GM23338 (cell line): ENCODE measurements around the gene MAPK14. TPM values are rescaled to one million over a fixed set of nuclear protein-coding genes. Genes with fewer than 3 reads are reported as not detected.

Experiments
- ETS1 ChIP-seq: IDR thresholded peaks from 2 replicates; pipeline ENCODE4 v1.6.1; 2016; ENCODE audit warnings: antibody characterized with exemption
- EZH2 ChIP-seq: fragments of 200-600 bp; sonication (generic); IDR thresholded peaks from one replicate; pipeline ENCODE4 v1.8.0; 2017; ENCODE audit warnings: antibody characterized with exemption, mild to moderate bottlenecking, low read depth; ENCODE audit not compliant: unreplicated experiment
- POLR2AphosphoS5 ChIP-seq: IDR thresholded peaks from 2 replicates; pipeline ENCODE4 v1.6.1; 2016; ENCODE audit warnings: antibody characterized with exemption, low read depth
- REST ChIP-seq: IDR thresholded peaks from one replicate; pipeline ENCODE4 v1.6.1; 2018; ENCODE audit warnings: antibody characterized with exemption; ENCODE audit not compliant: unreplicated experiment
- ZNF331 ChIP-seq: fragments of 250-450 bp; sonication (Bioruptor Pico); IDR thresholded peaks from 2 replicates; pipeline ENCODE4 v1.5.0; 2020; ENCODE audit warnings: low read depth, mild to moderate bottlenecking, moderate library complexity
- ZNF462 ChIP-seq: fragments of 250-450 bp; sonication (Bioruptor Pico); IDR thresholded peaks from 2 replicates; pipeline ENCODE4 v1.5.0; 2020; ENCODE audit warnings: mild to moderate bottlenecking, moderate library complexity
- polyA plus RNA-seq: library from polyadenylated mRNA; unstranded; fragments of >200 nt; fragmentation: Nextera tagmentation; extraction: Ambion mirVana; gene quantifications from 2 replicates; pipeline ENCODE4 v1.2.1, GENCODE V29; 2016
- total RNA-seq: library from RNA; depleted of rRNA; stranded (reverse); fragments of >200 nt; shearing (Covaris generic); gene quantifications from 2 replicates; pipeline ENCODE4 v1.2.3, GENCODE V29; 2014
- TF ChIP-seq, protein P1 (sequence below), 2 experiments: fragments of 200-600 bp in 1 of 2; sonication (generic) in 1 of 2; conservative IDR thresholded peaks; 2 replicates each; pipeline versions ENCODE4 v1.5.1 to v1.6.1; 2016 to 2017; ENCODE audit warnings: antibody characterized with exemption in 2 of 2, low read depth in 2 of 2, mild to moderate bottlenecking in 2 of 2, moderate library complexity in 1 of 2

The MAPK14 gene
- total and polyA plus RNA-seq, 2 experiments from 2014 or later: 8.8 to 44.5 TPM

DNA sequence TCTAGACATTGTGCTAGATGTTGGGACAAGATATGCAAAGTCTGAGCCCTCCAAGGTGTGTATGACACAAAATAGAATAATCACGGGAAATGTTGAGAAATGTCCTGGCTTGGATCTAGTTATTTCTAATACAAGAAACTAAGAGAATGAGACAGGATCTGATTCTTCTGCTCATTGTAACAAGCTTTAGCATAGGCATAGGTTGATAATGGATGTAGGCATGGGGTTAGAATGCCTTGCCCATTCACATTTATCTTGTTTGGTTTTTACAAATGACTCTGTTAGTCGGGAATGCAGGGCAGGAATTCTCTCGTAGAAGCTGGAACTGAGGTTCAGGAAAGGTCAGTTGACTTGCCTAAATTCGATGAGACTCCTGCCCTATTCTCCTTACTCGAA is 1.7 kb upstream of the MAPK14 start (continued):
- TF ChIP-seq ZNF462 (CRISPR knock-in tag): no peak
- TF ChIP-seq ETS1: no peak
- TF ChIP-seq POLR2AphosphoS5: no peak
- TF ChIP-seq EZH2: no peak
- TF ChIP-seq REST: no peak
- no peak for TF ChIP-seq ZNF331 (CRISPR knock-in tag)
- TF ChIP-seq, protein P1, sequence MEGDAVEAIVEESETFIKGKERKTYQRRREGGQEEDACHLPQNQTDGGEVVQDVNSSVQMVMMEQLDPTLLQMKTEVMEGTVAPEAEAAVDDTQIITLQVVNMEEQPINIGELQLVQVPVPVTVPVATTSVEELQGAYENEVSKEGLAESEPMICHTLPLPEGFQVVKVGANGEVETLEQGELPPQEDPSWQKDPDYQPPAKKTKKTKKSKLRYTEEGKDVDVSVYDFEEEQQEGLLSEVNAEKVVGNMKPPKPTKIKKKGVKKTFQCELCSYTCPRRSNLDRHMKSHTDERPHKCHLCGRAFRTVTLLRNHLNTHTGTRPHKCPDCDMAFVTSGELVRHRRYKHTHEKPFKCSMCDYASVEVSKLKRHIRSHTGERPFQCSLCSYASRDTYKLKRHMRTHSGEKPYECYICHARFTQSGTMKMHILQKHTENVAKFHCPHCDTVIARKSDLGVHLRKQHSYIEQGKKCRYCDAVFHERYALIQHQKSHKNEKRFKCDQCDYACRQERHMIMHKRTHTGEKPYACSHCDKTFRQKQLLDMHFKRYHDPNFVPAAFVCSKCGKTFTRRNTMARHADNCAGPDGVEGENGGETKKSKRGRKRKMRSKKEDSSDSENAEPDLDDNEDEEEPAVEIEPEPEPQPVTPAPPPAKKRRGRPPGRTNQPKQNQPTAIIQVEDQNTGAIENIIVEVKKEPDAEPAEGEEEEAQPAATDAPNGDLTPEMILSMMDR (conservative IDR thresholded peaks at IDR 0.05; ENCODE audit: low read depth in 2 of 2): no peak
